Measurements from ENCODE around the gene COL13A1.

The COL13A1 gene

GRCh38 chr10:69957241-69957885, 155.7 kb downstream of the COL13A1 start:
- TF ChIP-seq BACH2 (CRISPR knock-in tag; IDR thresholded peaks at IDR 0.05; ENCODE audit: borderline replicate concordance) (no peak), SNAI2 (CRISPR knock-in tag; IDR thresholded peaks at IDR 0.05) (no peak)
- ATAC-seq: no peak

GRCh38 chr10:69957886-69958555, 156.3 kb downstream of the COL13A1 start:
- peak; percentile 87 for ATAC-seq
- TF ChIP-seq, protein P1, sequence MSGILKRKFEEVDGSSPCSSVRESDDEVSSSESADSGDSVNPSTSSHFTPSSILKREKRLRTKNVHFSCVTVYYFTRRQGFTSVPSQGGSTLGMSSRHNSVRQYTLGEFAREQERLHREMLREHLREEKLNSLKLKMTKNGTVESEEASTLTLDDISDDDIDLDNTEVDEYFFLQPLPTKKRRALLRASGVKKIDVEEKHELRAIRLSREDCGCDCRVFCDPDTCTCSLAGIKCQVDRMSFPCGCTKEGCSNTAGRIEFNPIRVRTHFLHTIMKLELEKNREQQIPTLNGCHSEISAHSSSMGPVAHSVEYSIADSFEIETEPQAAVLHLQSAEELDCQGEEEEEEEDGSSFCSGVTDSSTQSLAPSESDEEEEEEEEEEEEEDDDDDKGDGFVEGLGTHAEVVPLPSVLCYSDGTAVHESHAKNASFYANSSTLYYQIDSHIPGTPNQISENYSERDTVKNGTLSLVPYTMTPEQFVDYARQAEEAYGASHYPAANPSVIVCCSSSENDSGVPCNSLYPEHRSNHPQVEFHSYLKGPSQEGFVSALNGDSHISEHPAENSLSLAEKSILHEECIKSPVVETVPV (CRISPR knock-in tag; IDR thresholded peaks at IDR 0.05): no peak
- TF ChIP-seq ZFP3 (CRISPR knock-in tag; IDR thresholded peaks at IDR 0.05): no peak
- no peak for TF ChIP-seq PPARA (CRISPR knock-in tag; IDR thresholded peaks at IDR 0.05; ENCODE audit: borderline replicate concordance)
- no peak for TF ChIP-seq ESRRG (CRISPR knock-in tag; IDR thresholded peaks at IDR 0.05)
- TF ChIP-seq SNAI2 (CRISPR knock-in tag; IDR thresholded peaks at IDR 0.05): no peak
- TF ChIP-seq TCF4 (CRISPR knock-in tag; IDR thresholded peaks at IDR 0.05; ENCODE audit: borderline replicate concordance): no peak
- no peak for TF ChIP-seq PATZ1 (CRISPR knock-in tag; IDR thresholded peaks at IDR 0.05; ENCODE audit: borderline replicate concordance)
- TF ChIP-seq ZNF70 (CRISPR knock-in tag; IDR thresholded peaks at IDR 0.05): no peak
- no peak for TF ChIP-seq GLIS3 (CRISPR knock-in tag; IDR thresholded peaks at IDR 0.05)
- TF ChIP-seq ZNF8 (CRISPR knock-in tag; IDR thresholded peaks at IDR 0.05): no peak
- no peak for TF ChIP-seq RARB (CRISPR knock-in tag; IDR thresholded peaks at IDR 0.05)
- no peak for TF ChIP-seq CSDC2 (CRISPR knock-in tag; IDR thresholded peaks at IDR 0.05)
- TF ChIP-seq ZFP30 (CRISPR knock-in tag; IDR thresholded peaks at IDR 0.05): no peak
- no peak for TF ChIP-seq ZNF565 (CRISPR knock-in tag; conservative IDR thresholded peaks at IDR 0.05; ENCODE audit: low read depth)
- TF ChIP-seq ISL1 (CRISPR knock-in tag; IDR thresholded peaks at IDR 0.05): no peak
- TF ChIP-seq, protein P2, sequence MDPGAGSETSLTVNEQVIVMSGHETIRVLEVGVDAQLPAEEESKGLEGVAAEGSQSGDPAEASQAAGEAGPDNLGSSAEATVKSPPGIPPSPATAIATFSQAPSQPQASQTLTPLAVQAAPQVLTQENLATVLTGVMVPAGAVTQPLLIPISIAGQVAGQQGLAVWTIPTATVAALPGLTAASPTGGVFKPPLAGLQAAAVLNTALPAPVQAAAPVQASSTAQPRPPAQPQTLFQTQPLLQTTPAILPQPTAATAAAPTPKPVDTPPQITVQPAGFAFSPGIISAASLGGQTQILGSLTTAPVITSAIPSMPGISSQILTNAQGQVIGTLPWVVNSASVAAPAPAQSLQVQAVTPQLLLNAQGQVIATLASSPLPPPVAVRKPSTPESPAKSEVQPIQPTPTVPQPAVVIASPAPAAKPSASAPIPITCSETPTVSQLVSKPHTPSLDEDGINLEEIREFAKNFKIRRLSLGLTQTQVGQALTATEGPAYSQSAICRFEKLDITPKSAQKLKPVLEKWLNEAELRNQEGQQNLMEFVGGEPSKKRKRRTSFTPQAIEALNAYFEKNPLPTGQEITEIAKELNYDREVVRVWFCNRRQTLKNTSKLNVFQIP (CRISPR knock-in tag; IDR thresholded peaks at IDR 0.05; ENCODE audit: borderline replicate concordance, low read depth): no peak
- no peak for TF ChIP-seq ZC3H10 (CRISPR knock-in tag; IDR thresholded peaks at IDR 0.05)
- no peak for TF ChIP-seq BACH2 (CRISPR knock-in tag; IDR thresholded peaks at IDR 0.05; ENCODE audit: borderline replicate concordance)

DNA sequence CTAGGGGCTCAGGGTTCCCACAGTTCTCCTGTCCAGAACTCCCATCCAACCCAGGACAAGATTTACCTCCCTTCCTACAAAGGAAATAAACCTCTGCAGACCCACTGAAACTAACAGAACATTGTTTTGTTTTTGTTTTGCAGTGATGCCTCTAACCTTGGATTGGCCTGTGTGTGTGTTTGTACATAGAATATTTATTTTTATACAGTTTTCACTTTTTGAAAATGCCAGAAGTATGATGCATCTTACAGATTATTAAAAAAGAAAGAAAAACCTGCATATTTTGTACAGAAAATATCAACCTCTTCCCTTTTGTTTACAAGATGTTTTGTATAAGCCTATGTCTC, 156.8 kb downstream of the COL13A1 start:
- ATAC-seq: no peak
- TF ChIP-seq ZNF565 (CRISPR knock-in tag; conservative IDR thresholded peaks at IDR 0.05; ENCODE audit: low read depth): no peak
- TF ChIP-seq, protein P2 (CRISPR knock-in tag; IDR thresholded peaks at IDR 0.05; ENCODE audit: borderline replicate concordance, low read depth): no peak
- TF ChIP-seq, protein P3, sequence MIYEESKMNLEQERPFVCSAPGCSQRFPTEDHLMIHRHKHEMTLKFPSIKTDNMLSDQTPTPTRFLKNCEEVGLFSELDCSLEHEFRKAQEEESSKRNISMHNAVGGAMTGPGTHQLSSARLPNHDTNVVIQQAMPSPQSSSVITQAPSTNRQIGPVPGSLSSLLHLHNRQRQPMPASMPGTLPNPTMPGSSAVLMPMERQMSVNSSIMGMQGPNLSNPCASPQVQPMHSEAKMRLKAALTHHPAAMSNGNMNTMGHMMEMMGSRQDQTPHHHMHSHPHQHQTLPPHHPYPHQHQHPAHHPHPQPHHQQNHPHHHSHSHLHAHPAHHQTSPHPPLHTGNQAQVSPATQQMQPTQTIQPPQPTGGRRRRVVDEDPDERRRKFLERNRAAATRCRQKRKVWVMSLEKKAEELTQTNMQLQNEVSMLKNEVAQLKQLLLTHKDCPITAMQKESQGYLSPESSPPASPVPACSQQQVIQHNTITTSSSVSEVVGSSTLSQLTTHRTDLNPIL (CRISPR knock-in tag; IDR thresholded peaks at IDR 0.05; ENCODE audit: low read depth): no peak
- no peak for TF ChIP-seq ZFP3 (CRISPR knock-in tag; IDR thresholded peaks at IDR 0.05)
- TF ChIP-seq ARNTL (CRISPR knock-in tag; IDR thresholded peaks at IDR 0.05; ENCODE audit: borderline replicate concordance, low read depth): no peak
- no peak for TF ChIP-seq TCF4 (CRISPR knock-in tag; IDR thresholded peaks at IDR 0.05; ENCODE audit: borderline replicate concordance)
- no peak for TF ChIP-seq ZNF70 (CRISPR knock-in tag; IDR thresholded peaks at IDR 0.05)
- TF ChIP-seq TSHZ2 (CRISPR knock-in tag; IDR thresholded peaks at IDR 0.05): no peak
- no peak for TF ChIP-seq ZNF8 (CRISPR knock-in tag; IDR thresholded peaks at IDR 0.05)

Measured in SK-N-SH treated with all-trans-retinoic acid at 6 μM for 48 hours (cell line).